ENCODE measurements around the gene AGT.
"Not testable (repeated sequence)": the region's sequence is repeated elsewhere in the genome, so short reads cannot be mapped to it uniquely, and the experiment has no call there.

Gene AGT

GRCh38 chr1:230680300-230681025 is 33.5 kb downstream of the AGT start:
- Histone ChIP-seq H4K20me1 (no peaks in the 10 kb centered on the region), H3K4me2 (no peak overlapping the region), H3K36me3 (peaks cover 98% of the 10 kb centered on the region), H3K27ac (no peak overlapping the region), H3K9me3 (no peaks in the 10 kb centered on the region), H3K27me3 (no peaks in the 10 kb centered on the region), H3K4me3 (no peak overlapping the region), H3K9ac (no peak overlapping the region), H3K4me1 (no peaks in the 10 kb centered on the region)
- TF ChIP-seq Cebpa-rat (IDR thresholded peaks at IDR 0.05), result no peak

GRCh38 chr1:230679825-230680224 is 34.1 kb downstream of the AGT start:
- H3K4me3 ChIP-seq, result no peak overlapping the region
- H3K9me3 ChIP-seq, result no peaks in the 10 kb centered on the region
- H3K9ac ChIP-seq, result no peak overlapping the region
- no peak overlapping the region for H3K4me2 ChIP-seq
- no peaks in the 10 kb centered on the region for H4K20me1 ChIP-seq
- peaks cover 98% of the 10 kb centered on the region for H3K36me3 ChIP-seq
- H3K27me3 ChIP-seq, result no peaks in the 10 kb centered on the region
- TF ChIP-seq Cebpa-rat (IDR thresholded peaks at IDR 0.05), result no peak
- H3K27ac ChIP-seq, result no peak overlapping the region
- no peaks in the 10 kb centered on the region for H3K4me1 ChIP-seq

GRCh38 chr1:230679192-230679591 is 34.7 kb downstream of the AGT start:
- Histone ChIP-seq H3K36me3 (peaks cover 98% of the 10 kb centered on the region), H3K9ac (no peak overlapping the region), H4K20me1 (no peaks in the 10 kb centered on the region), H3K4me3 (no peak overlapping the region), H3K27ac (no peak overlapping the region), H3K4me2 (no peak overlapping the region), H3K9me3 (no peaks in the 10 kb centered on the region), H3K4me1 (no peaks in the 10 kb centered on the region), H3K27me3 (no peaks in the 10 kb centered on the region)
- no peak for TF ChIP-seq Cebpa-rat (IDR thresholded peaks at IDR 0.05)

GRCh38 chr1:230677200-230677599 is 36.7 kb downstream of the AGT start:
- Histone ChIP-seq H3K4me2 (no peak overlapping the region), H3K9me3 (no peaks in the 10 kb centered on the region), H3K36me3 (peaks cover 96% of the 10 kb centered on the region), H3K9ac (no peak overlapping the region), H4K20me1 (no peaks in the 10 kb centered on the region), H3K27ac (no peak overlapping the region), H3K4me3 (no peak overlapping the region), H3K4me1 (no peaks in the 10 kb centered on the region), H3K27me3 (no peaks in the 10 kb centered on the region)
- no peak for TF ChIP-seq Cebpa-rat (IDR thresholded peaks at IDR 0.05)

DNA sequence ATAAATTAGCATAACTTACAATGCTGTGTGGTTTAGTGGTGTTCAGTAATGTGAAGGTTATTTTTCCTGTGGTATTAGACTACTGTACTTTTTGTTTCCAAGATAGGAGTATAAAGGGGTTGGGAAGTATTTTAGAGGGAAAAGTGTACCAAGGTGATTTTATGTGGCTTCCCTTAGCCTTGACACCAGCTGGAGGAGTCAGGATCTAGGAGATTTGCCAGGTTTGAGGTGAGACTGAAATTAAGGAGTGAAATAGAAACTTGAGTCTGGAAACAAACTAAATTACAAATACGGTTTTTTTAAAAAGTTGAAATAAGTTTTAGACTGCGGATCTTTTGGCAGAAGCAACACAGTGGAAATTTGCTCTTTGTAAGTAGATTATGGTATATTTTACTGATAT is 39.3 kb downstream of the AGT start:
- H3K9ac ChIP-seq, result no peak overlapping the region
- H3K4me2 ChIP-seq, result no peak overlapping the region
- no peaks in the 10 kb centered on the region for H3K4me1 ChIP-seq
- H3K27me3 ChIP-seq, result no peaks in the 10 kb centered on the region
- H3K27ac ChIP-seq, result no peak overlapping the region
- no peak for TF ChIP-seq Cebpa-rat (IDR thresholded peaks at IDR 0.05)
- H3K36me3 ChIP-seq, result peaks cover 95% of the 10 kb centered on the region
- H3K9me3 ChIP-seq, result no peaks in the 10 kb centered on the region
- no peak overlapping the region for H3K4me3 ChIP-seq
- H4K20me1 ChIP-seq, result no peaks in the 10 kb centered on the region

GRCh38 chr1:230669543-230669942 is 44.4 kb downstream of the AGT start:
- H3K9ac ChIP-seq, result no peak overlapping the region
- no peaks in the 10 kb centered on the region for H3K9me3 ChIP-seq
- H3K27me3 ChIP-seq, result no peaks in the 10 kb centered on the region
- no peaks in the 10 kb centered on the region for H4K20me1 ChIP-seq
- no peak for TF ChIP-seq Cebpa-rat (IDR thresholded peaks at IDR 0.05)
- no peak overlapping the region for H3K4me2 ChIP-seq
- H3K36me3 ChIP-seq, result peaks cover 96% of the 10 kb centered on the region
- no peak overlapping the region for H3K27ac ChIP-seq
- H3K4me1 ChIP-seq, result no peaks in the 10 kb centered on the region
- no peak overlapping the region for H3K4me3 ChIP-seq

- Histone ChIP-seq H3K9ac (no peak overlapping the region), H3K4me1 (no peaks in the 10 kb centered on the region), H3K9me3 (no peaks in the 10 kb centered on the region), H3K36me3 (peaks cover 95% of the 10 kb centered on the region), H3K4me3 (no peak overlapping the region), H4K20me1 (no peaks in the 10 kb centered on the region), H3K27me3 (no peaks in the 10 kb centered on the region), H3K4me2 (no peak overlapping the region), H3K27ac (no peak overlapping the region)
- no peak for TF ChIP-seq Cebpa-rat (IDR thresholded peaks at IDR 0.05)
Measured at GRCh38 chr1:230668227-230668626, 45.7 kb downstream of the AGT start.

DNA sequence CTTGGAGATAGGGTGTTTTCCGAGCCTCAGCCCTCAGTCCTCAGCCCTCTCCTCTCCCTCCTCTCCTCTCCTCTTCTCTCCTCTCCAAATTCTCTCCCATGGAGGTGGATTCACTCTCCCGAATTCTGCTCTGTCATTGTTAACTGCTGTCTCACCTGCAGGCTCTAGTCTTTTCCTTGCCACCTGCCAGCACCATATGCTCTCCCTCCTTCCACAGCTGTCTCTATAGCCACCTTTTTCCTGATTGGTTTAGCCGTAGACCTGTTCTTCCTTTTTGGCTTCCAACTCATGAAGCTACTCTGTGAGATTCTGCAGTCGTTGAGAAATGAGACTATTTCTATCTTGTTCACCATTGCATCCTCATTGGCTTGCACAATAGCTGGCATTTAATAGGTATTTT is 51.9 kb downstream of the AGT start:
- Histone ChIP-seq H3K9me3 (no peaks in the 10 kb centered on the region), H3K4me3 (no peak overlapping the region), H3K4me1 (peaks cover 7% of the 10 kb centered on the region), H3K9ac (no peak overlapping the region), H3K27ac (no peak overlapping the region), H3K27me3 (no peaks in the 10 kb centered on the region), H4K20me1 (peaks cover 19% of the 10 kb centered on the region), H3K4me2 (no peak overlapping the region), H3K36me3 (peaks cover 80% of the 10 kb centered on the region)
- no peak for TF ChIP-seq Cebpa-rat (IDR thresholded peaks at IDR 0.05)

DNA sequence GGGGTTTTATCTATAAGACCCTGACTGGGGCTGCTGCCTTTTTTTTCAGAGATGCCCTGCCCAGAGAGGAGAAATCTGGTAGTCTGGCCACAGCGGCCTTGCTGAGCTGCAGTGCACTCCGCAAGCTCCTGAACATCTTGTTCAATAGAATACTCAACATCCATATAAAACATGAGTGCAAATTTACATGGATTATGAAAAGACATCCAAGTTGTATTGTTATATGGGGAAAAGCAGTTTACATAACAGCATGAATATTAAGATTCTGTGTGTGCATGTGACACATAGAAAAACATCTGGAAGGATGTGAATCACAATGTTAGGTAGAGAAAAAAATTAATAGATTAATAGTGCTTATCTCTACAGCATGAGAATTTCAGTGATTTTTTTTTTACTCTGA is 55.2 kb downstream of the AGT start:
- Histone ChIP-seq H3K36me3 (peaks cover 49% of the 10 kb centered on the region), H3K9me3 (peaks cover 8% of the 10 kb centered on the region), H3K9ac (no peak overlapping the region), H3K27ac (no peak overlapping the region), H4K20me1 (peaks cover 26% of the 10 kb centered on the region), H3K4me3 (no peak overlapping the region), H3K27me3 (no peaks in the 10 kb centered on the region), H3K4me2 (no peak overlapping the region), H3K4me1 (peaks cover 7% of the 10 kb centered on the region)
- TF ChIP-seq Cebpa-rat (IDR thresholded peaks at IDR 0.05), result no peak

DNA sequence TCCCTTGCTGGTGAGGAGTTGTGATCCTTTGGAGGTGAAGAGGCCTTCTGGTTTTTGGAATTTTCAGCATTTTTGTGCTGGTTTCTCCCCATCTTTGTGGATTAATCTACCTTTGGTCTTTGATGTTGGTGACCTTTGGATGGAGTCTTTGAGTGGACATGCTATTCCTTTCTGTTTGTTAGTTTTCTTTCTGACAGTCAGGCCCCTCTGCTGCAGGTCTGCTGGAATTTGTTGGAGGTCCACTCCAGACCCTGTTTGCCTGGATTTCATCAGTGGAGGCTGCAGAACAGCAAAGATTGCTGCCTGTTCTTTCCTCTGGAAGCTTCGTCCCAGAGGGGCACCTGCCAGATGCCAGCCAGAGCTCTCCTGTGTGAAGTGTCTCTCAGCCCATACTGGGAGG is 55.8 kb downstream of the AGT start:
- not testable (repeated sequence) for H3K4me2 ChIP-seq, H3K4me1 ChIP-seq, H3K27me3 ChIP-seq, H3K4me3 ChIP-seq, H3K9ac ChIP-seq, H3K27ac ChIP-seq
- Histone ChIP-seq H4K20me1 (peaks cover 26% of the 10 kb centered on the region), H3K36me3 (peaks cover 50% of the 10 kb centered on the region), H3K9me3 (peaks cover 14% of the 10 kb centered on the region)

DNA sequence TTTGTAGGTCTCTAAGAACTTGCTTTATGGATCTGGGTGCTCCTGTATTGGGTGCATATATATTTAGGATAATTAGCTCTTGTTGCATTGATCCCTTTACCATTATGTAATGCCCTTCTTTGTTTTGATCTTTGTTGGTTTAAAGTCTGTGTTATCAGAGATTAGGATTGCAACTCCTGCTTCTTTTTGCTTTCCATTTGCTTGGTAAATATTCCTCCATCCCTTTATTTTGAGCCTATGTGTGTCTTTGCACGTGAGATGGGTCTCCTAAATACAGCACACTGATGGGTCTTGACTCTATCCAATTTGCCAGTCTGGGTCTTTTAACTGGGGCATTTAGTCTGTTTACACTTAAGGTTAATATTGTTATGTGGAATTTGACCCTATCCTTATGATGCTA is 57.2 kb downstream of the AGT start:
- not testable (repeated sequence) for H3K4me2 ChIP-seq
- peaks cover 49% of the 10 kb centered on the region for H3K36me3 ChIP-seq

More for the DNA sequence above, 57.2 kb downstream of the AGT start:
- not testable (repeated sequence) for H3K4me1 ChIP-seq, H3K27ac ChIP-seq, H3K9ac ChIP-seq, H3K4me3 ChIP-seq, H3K27me3 ChIP-seq
- peaks cover 26% of the 10 kb centered on the region for H4K20me1 ChIP-seq
- peaks cover 27% of the 10 kb centered on the region for H3K9me3 ChIP-seq
